HEK293 (cell line): ENCODE data around the gene MAFF.

Source experiments
- BCL11A ChIP-seq: fragments of 450-650 bp; formaldehyde crosslinking; IDR thresholded peaks from 2 replicates; pipeline ENCODE4 v1.5.1; 2016; ENCODE audit warnings: low read depth, missing biosample characterization, missing genetic modification characterization
- CTCF ChIP-seq: fragments of 450-650 bp; formaldehyde crosslinking; IDR thresholded peaks from 2 replicates; pipeline ENCODE4 v1.5.1; 2016; ENCODE audit warnings: missing biosample characterization, missing genetic modification characterization
- SP2 ChIP-seq: fragments of 450-650 bp; formaldehyde crosslinking; IDR thresholded peaks from 2 replicates; pipeline ENCODE4 v1.5.1; 2016; ENCODE audit warnings: missing biosample characterization, missing genetic modification characterization
- TCF7L2 ChIP-seq: IDR thresholded peaks from 2 replicates; pipeline ENCODE4 v1.6.1; 2011; ENCODE audit warnings: low read depth, mild to moderate bottlenecking, inconsistent platforms, low read length, moderate library complexity, borderline replicate concordance
- ZNF221 ChIP-seq: fragments of 450-650 bp; formaldehyde crosslinking; IDR thresholded peaks from 2 replicates; pipeline ENCODE4 v1.5.1; 2017; ENCODE audit warnings: missing biosample characterization, missing genetic modification characterization, borderline replicate concordance
- ZNF274 ChIP-seq, 2 experiments: fragments of 200-500 bp in 1 of 2; fragments of 450-650 bp in 1 of 2; sonication (Bioruptor generic) in 1 of 2; formaldehyde crosslinking in 1 of 2; IDR thresholded peaks; 2 replicates each; pipeline versions ENCODE4 v1.5.1 to v1.6.1; 2014 to 2016; ENCODE audit warnings: borderline replicate concordance in 1 of 2, inconsistent platforms in 1 of 2, low read length in 1 of 2, missing biosample characterization in 1 of 2, missing genetic modification characterization in 1 of 2
- ZNF423 ChIP-seq: fragments of 450-650 bp; formaldehyde crosslinking; IDR thresholded peaks from 2 replicates; pipeline ENCODE4 v1.5.1; 2016; ENCODE audit warnings: missing biosample characterization, missing genetic modification characterization
- ZNF501 ChIP-seq: fragments of 450-650 bp; formaldehyde crosslinking; IDR thresholded peaks from 2 replicates; pipeline ENCODE4 v1.5.1; 2016; ENCODE audit warnings: missing biosample characterization, missing genetic modification characterization
- ZNF529 ChIP-seq: fragments of 450-650 bp; formaldehyde crosslinking; IDR thresholded peaks from 2 replicates; pipeline ENCODE4 v1.5.1; 2017; ENCODE audit warnings: missing genetic modification characterization, missing biosample characterization; ENCODE audit not compliant: insufficient replicate concordance
- ZNF548 ChIP-seq: fragments of 450-650 bp; formaldehyde crosslinking; IDR thresholded peaks from 2 replicates; pipeline ENCODE4 v1.5.1; 2016; ENCODE audit warnings: missing biosample characterization, missing genetic modification characterization
- ZNF76 ChIP-seq: fragments of 450-650 bp; formaldehyde crosslinking; IDR thresholded peaks from 2 replicates; pipeline ENCODE4; 2016; ENCODE audit warnings: low read depth, missing biosample characterization, missing genetic modification characterization, borderline replicate concordance

- no peak for TF ChIP-seq ZNF274 (IDR thresholded peaks at IDR 0.05; ENCODE audit: low read length)
- no peak for TF ChIP-seq ZNF274 (tag by site-specific recombination; IDR thresholded peaks at IDR 0.05; ENCODE audit: borderline replicate concordance)
- TF ChIP-seq SP2 (tag by site-specific recombination): no peak
- TF ChIP-seq BCL11A (tag by site-specific recombination): no peak
- TF ChIP-seq ZNF221 (tag by site-specific recombination): no peak
- no peak for TF ChIP-seq ZNF423 (tag by site-specific recombination)
- no peak for TF ChIP-seq ZNF529 (tag by site-specific recombination)
- TF ChIP-seq ZNF501: no peak
- no peak for TF ChIP-seq CTCF
- TF ChIP-seq ZNF76 (tag by site-specific recombination): no peak
- no peak for TF ChIP-seq TCF7L2
- no peak for TF ChIP-seq ZNF548 (tag by site-specific recombination)
Measured at GRCh38 chr22:38251341-38251692, 49.5 kb downstream of the MAFF start.
